Mucosa of descending colon (tissue), 3 donors: ENCODE data around the gene BMPR1A. TPM values are rescaled to one million over a fixed set of nuclear protein-coding genes. Genes with fewer than 3 reads are reported as not detected.

Experiments
- ATAC-seq: fragments of 200-7000 bp; cut with Tn5 transposase; one replicate; pipeline ENCODE4 v1.9.1; 2020; ENCODE audit warnings: mild to moderate bottlenecking, moderate library complexity
- DNase-seq, 3 donors: peaks; one replicate each; pipeline ENCODE4 v3.0.0-alpha.2; 2020
- H3K36me3 ChIP-seq: fragments of 200-600 bp; one replicate; pipeline ENCODE4 v1.8.0; 2021; ENCODE audit warnings: low read depth, mild to moderate bottlenecking
- H3K4me1 ChIP-seq: fragments of 200-600 bp; one replicate; pipeline ENCODE4 v1.8.0; 2021; ENCODE audit warnings: low read depth, mild to moderate bottlenecking
- H3K4me3 ChIP-seq: fragments of 200-600 bp; one replicate; pipeline ENCODE4 v1.8.0; 2021; ENCODE audit warnings: mild to moderate bottlenecking
- H3K9me3 ChIP-seq: fragments of 200-600 bp; one replicate; pipeline ENCODE4 v1.8.0; 2021; ENCODE audit warnings: mild to moderate bottlenecking
- CTCF ChIP-seq: fragments of 200-600 bp; IDR thresholded peaks from one replicate; pipeline ENCODE4 v1.8.0; 2022; ENCODE audit warnings: antibody characterized with exemption, mild to moderate bottlenecking
- intact Hi-C, 2 donors: fragments of 100-400 bp; cut with DNase I in 1 of 2; cut with micrococcal nuclease in 1 of 2; formaldehyde crosslinking; loops; one replicate each; pipeline versions ENCODE4 v1.11.0 to v1.11.1; 2022; cut with DNase I, micrococcal nuclease
- long read RNA-seq, 2 donors: library from polyadenylated mRNA; unstranded; transcript quantifications; one replicate each; pipeline ENCODE4 v2.0.0, GENCODE V29; 2019 to 2021
- total RNA-seq, 3 donors: library from RNA; stranded (reverse); fragmentation: NEBNext Ultra II Directional in 2 of 3; extraction: Animal tissue kit (Norgen Biotek cat#: 25700) in 2 of 3; gene quantifications; one replicate each; pipeline versions ENCODE4 v1.2.1 to v1.2.4, GENCODE V29; 2021 to 2023
- donor health status: DM: no; HTN: no; CAD: no; lungs with moderate emphysema.
- donor health status: DM: no; HTN: no; CAD: no.
- donor health status: DM: no; HTN: yes; CAD: no.

Gene BMPR1A
- 100 to 1,000 TPM in 1 of 3 donors, 10 to 100 TPM in 2; 44.4 to 126 (median 45.3) TPM for total RNA-seq
- long read RNA-seq, donor 1, full-length matches to known transcripts = 41 of 84 reads
- long read RNA-seq, donor 1, partial matches to known transcripts = 8 of 84 reads
- long read RNA-seq, donor 1, other reads (novel, unspliced or antisense) = 35 of 84 reads
- long read RNA-seq, donor 2, full-length matches to known transcripts = 3 of 8 reads
- long read RNA-seq, donor 2, partial matches to known transcripts = 2 of 8 reads
- long read RNA-seq, donor 2, other reads (novel, unspliced or antisense) = 3 of 8 reads

GRCh38 chr10:86756511-86757112, at the start of gene BMPR1A:
TSS of gene BMPR1A (plus strand) at chr10:86756619. CDS start at chr10:86876019, 119,400 bp downstream.
- DNase-seq (no peak), ATAC-seq (peak; percentile 29)
- Histone ChIP-seq H3K4me1 (peaks cover 10% of the 10 kb centered on the region), H3K36me3 (no peaks in the 10 kb centered on the region), H3K4me3 (peak within 1 kb of the TSS; percentile 77), H3K9me3 (no peaks in the 10 kb centered on the region)
- TF ChIP-seq CTCF = no peak
- intact Hi-C loops = no loop called here

GRCh38 chr10:86706977-86707376, 49.4 kb upstream of the BMPR1A start:
- Histone ChIP-seq H3K36me3 (no peaks in the 10 kb centered on the region), H3K9me3 (no peaks in the 10 kb centered on the region), H3K4me1 (peaks cover 7% of the 10 kb centered on the region), H3K4me3 (no peak overlapping the region)
- intact Hi-C loops = loop anchor here in 1 of 2 donors (10.0 kb wide), 1 partner anchor 188 kb away; no protein-coding TSS in a partner anchor
- TF ChIP-seq CTCF = no peak
- DNase-seq (no peak), ATAC-seq (no peak)

GRCh38 chr10:86707505-86707904, 48.9 kb upstream of the BMPR1A start:
- intact Hi-C loops = loop anchor here in 1 of 2 donors (10.0 kb wide), 1 partner anchor 187 kb away; no protein-coding TSS in a partner anchor
- Histone ChIP-seq H3K9me3 (no peaks in the 10 kb centered on the region), H3K4me1 (peaks cover 11% of the 10 kb centered on the region), H3K36me3 (no peaks in the 10 kb centered on the region), H3K4me3 (no peak overlapping the region)
- ATAC-seq (no peak), DNase-seq (peak in 1 of 3 donors; percentile 10)
- TF ChIP-seq CTCF = no peak

- peak in 1 of 3 donors; percentile 25 for DNase-seq
- intact Hi-C loops = loop anchor here in 1 of 2 donors (10.0 kb wide), 1 partner anchor 187 kb away; no protein-coding TSS in a partner anchor
These were observed 48.2 kb upstream of the BMPR1A start for GRCh38 chr10:86708068-86708782.

More at GRCh38 chr10:86708068-86708782, 48.2 kb upstream of the BMPR1A start:
- no peak overlapping the region for H3K4me3 ChIP-seq
- no peaks in the 10 kb centered on the region for H3K36me3 ChIP-seq
- ATAC-seq = no peak
- H3K9me3 ChIP-seq = no peaks in the 10 kb centered on the region
- TF ChIP-seq CTCF = no peak
- H3K4me1 ChIP-seq = peaks cover 11% of the 10 kb centered on the region
